Hepatocyte (in vitro differentiated cells): ENCODE results near the gene TENM4. TPM values are rescaled to one million over a fixed set of nuclear protein-coding genes. Genes with fewer than 3 reads are reported as not detected.
A peak's percentile ranks its signal among the peaks of the same experiment; 100 is the strongest.

Experiments
- DNase-seq: peaks from one replicate; pipeline ENCODE4 v3.0.0-alpha.2; 2016; ENCODE audit warnings: low spot score
- H2AFZ ChIP-seq: fragments of 200-600 bp; sonication (generic); 2 replicates; pipeline ENCODE4 v1.6.0; 2016; ENCODE audit warnings: antibody characterized with exemption, mild to moderate bottlenecking
- H3K27ac ChIP-seq: fragments of 200-600 bp; sonication (generic); 2 replicates; pipeline ENCODE4 v1.5.1; 2016; ENCODE audit warnings: mild to moderate bottlenecking
- H3K27me3 ChIP-seq: fragments of 200-600 bp; sonication (generic); 2 replicates; pipeline ENCODE4 v1.6.1; 2016
- H3K36me3 ChIP-seq: fragments of 200-600 bp; sonication (generic); replicated peaks from 2 replicates; pipeline ENCODE4 v1.5.1; 2016; ENCODE audit warnings: low read depth; ENCODE audit not compliant: insufficient read depth
- H3K4me1 ChIP-seq: fragments of 200-600 bp; sonication (generic); 2 replicates; pipeline ENCODE4 v1.5.1; 2016; ENCODE audit warnings: mild to moderate bottlenecking, moderate library complexity; ENCODE audit not compliant: insufficient read depth
- H3K4me2 ChIP-seq: fragments of 200-600 bp; sonication (generic); 2 replicates; pipeline ENCODE4 v1.6.0; 2016
- H3K4me3 ChIP-seq: fragments of 200-600 bp; sonication (generic); 2 replicates; pipeline ENCODE4 v1.5.1; 2016; ENCODE audit warnings: mild to moderate bottlenecking
- H3K79me2 ChIP-seq: fragments of 200-600 bp; sonication (generic); 2 replicates; pipeline ENCODE4 v1.6.0; 2017; ENCODE audit warnings: mild to moderate bottlenecking
- H3K9me2 ChIP-seq: fragments of 200-600 bp; sonication (generic); replicated peaks from 2 replicates; pipeline ENCODE4 v1.6.0; 2017; ENCODE audit warnings: mild to moderate bottlenecking; ENCODE audit not compliant: insufficient read depth
- H3K9me3 ChIP-seq: fragments of 200-600 bp; sonication (generic); 2 replicates; pipeline ENCODE4 v1.5.1; 2016; ENCODE audit warnings: low read depth, mild to moderate bottlenecking
- H4K20me1 ChIP-seq: fragments of 200-600 bp; sonication (generic); 2 replicates; pipeline ENCODE4 v1.6.0; 2016; ENCODE audit warnings: mild to moderate bottlenecking; ENCODE audit not compliant: insufficient read depth, poor library complexity, severe bottlenecking
- CTCF ChIP-seq: fragments of 200-600 bp; sonication (generic); IDR thresholded peaks from 2 replicates; pipeline ENCODE4 v1.5.1; 2016; ENCODE audit warnings: antibody characterized with exemption, mild to moderate bottlenecking; ENCODE audit not compliant: poor library complexity
- EZH2 ChIP-seq: fragments of 200-600 bp; sonication (generic); IDR thresholded peaks from 2 replicates; pipeline ENCODE4 v1.6.1; 2016; ENCODE audit warnings: antibody characterized with exemption, mild to moderate bottlenecking, borderline replicate concordance
- EZH2phosphoT487 ChIP-seq: fragments of 200-600 bp; sonication (generic); IDR thresholded peaks from one replicate; pipeline ENCODE4 v1.6.1; 2018; ENCODE audit warnings: antibody characterized with exemption, mild to moderate bottlenecking, low read depth, moderate library complexity; ENCODE audit not compliant: unreplicated experiment, severe bottlenecking
- WGBS: methylation state at CpG from one replicate; pipeline ENCODE4 v1.1.6; 2016; ENCODE audit warnings: low lambda C conversion rate; ENCODE audit errors: missing lambda C conversion rate; 5-methylcytosine and 5-hydroxymethylcytosine counted together
- polyA plus RNA-seq: library from polyadenylated mRNA; unstranded; fragments of >200 nt; fragmentation: Nextera tagmentation; extraction: Ambion mirVana; gene quantifications from 2 replicates; pipeline ENCODE4 v1.2.1, GENCODE V29; 2016
- total RNA-seq: library from RNA; depleted of rRNA; stranded (reverse); fragments of >200 nt; gene quantifications from 2 replicates; pipeline ENCODE4 v1.2.3, GENCODE V29; 2014

The TENM4 gene
- total and polyA plus RNA-seq, 2 experiments from 2014 or later = 18.4 to 18.7 TPM

- H3K27ac ChIP-seq = no peak overlapping the region
- H3K4me2 ChIP-seq = no peak overlapping the region
- H4K20me1 ChIP-seq = no peaks in the 10 kb centered on the region
- no peaks in the 10 kb centered on the region for H3K36me3 ChIP-seq
- H3K9me3 ChIP-seq = no peaks in the 10 kb centered on the region
- WGBS = 62% methylated on average over 2 of the region's 2 CpGs
- no peaks in the 10 kb centered on the region for H3K27me3 ChIP-seq
- TF ChIP-seq EZH2 (no peak), EZH2phosphoT487 (no peak), CTCF (peak; percentile 17)
- H2AFZ ChIP-seq = no peak overlapping the region
- H3K4me1 ChIP-seq = peaks cover 10% of the 10 kb centered on the region
- H3K4me3 ChIP-seq = no peak overlapping the region
- DNase-seq = no peak
- H3K9me2 ChIP-seq = no peaks in the 10 kb centered on the region
- no peaks in the 10 kb centered on the region for H3K79me2 ChIP-seq
These were observed 602.4 kb downstream of the TENM4 start for GRCh38 chr11:78838417-78838816.

- Histone ChIP-seq H3K9me2 (no peaks in the 10 kb centered on the region), H3K4me3 (no peak overlapping the region), H3K4me2 (no peak overlapping the region), H2AFZ (no peak overlapping the region), H3K36me3 (no peaks in the 10 kb centered on the region), H3K27ac (no peak overlapping the region), H3K9me3 (no peaks in the 10 kb centered on the region), H4K20me1 (no peaks in the 10 kb centered on the region), H3K79me2 (no peaks in the 10 kb centered on the region), H3K27me3 (no peaks in the 10 kb centered on the region), H3K4me1 (peaks cover 10% of the 10 kb centered on the region)
- TF ChIP-seq EZH2phosphoT487 (no peak), CTCF (no peak), EZH2 (no peak)
- 94% methylated on average over 5 of the region's 5 CpGs for WGBS
- no peak for DNase-seq
These were observed 605.2 kb downstream of the TENM4 start for GRCh38 chr11:78835646-78836045.

GRCh38 chr11:78834886-78835285, 605.9 kb downstream of the TENM4 start:
- Histone ChIP-seq H3K9me2 (no peaks in the 10 kb centered on the region), H3K4me1 (peaks cover 10% of the 10 kb centered on the region), H2AFZ (no peak overlapping the region), H3K4me2 (no peak overlapping the region), H4K20me1 (no peaks in the 10 kb centered on the region), H3K36me3 (no peaks in the 10 kb centered on the region), H3K9me3 (no peaks in the 10 kb centered on the region), H3K79me2 (no peaks in the 10 kb centered on the region), H3K27ac (no peak overlapping the region), H3K4me3 (no peak overlapping the region), H3K27me3 (no peaks in the 10 kb centered on the region)
- TF ChIP-seq EZH2phosphoT487 (no peak), EZH2 (no peak), CTCF (no peak)
- 89% methylated on average over 4 of the region's 4 CpGs for WGBS
- no peak for DNase-seq

- H3K27me3 ChIP-seq = no peaks in the 10 kb centered on the region
- H3K79me2 ChIP-seq = no peaks in the 10 kb centered on the region
- no peaks in the 10 kb centered on the region for H3K9me2 ChIP-seq
- TF ChIP-seq EZH2phosphoT487 (no peak), EZH2 (no peak), CTCF (no peak)
- H4K20me1 ChIP-seq = no peaks in the 10 kb centered on the region
- H3K4me3 ChIP-seq = no peak overlapping the region
- no peak for DNase-seq
- H2AFZ ChIP-seq = no peak overlapping the region
- H3K4me1 ChIP-seq = no peaks in the 10 kb centered on the region
- no peaks in the 10 kb centered on the region for H3K36me3 ChIP-seq
- WGBS = 91% methylated on average over 2 of the region's 2 CpGs
- H3K4me2 ChIP-seq = no peak overlapping the region
- H3K9me3 ChIP-seq = no peaks in the 10 kb centered on the region
- H3K27ac ChIP-seq = no peak overlapping the region
These were observed 607.6 kb downstream of the TENM4 start for GRCh38 chr11:78833237-78833636.
